Smooth muscle cell (in vitro differentiated cells): ENCODE results near the gene CLEC3B. TPM values are rescaled to one million over a fixed set of nuclear protein-coding genes. Genes with fewer than 3 reads are reported as not detected.

Source experiments
- DNase-seq: peaks from one replicate; lab custom pipeline; 2025; ENCODE audit not compliant: unreplicated experiment; lab: John Stamatoyannopoulos, UW
- H2AFZ ChIP-seq: fragments of 200-600 bp; sonication (generic); 2 replicates; pipeline ENCODE4 v1.6.0; 2016; ENCODE audit warnings: antibody characterized with exemption, low read depth, mild to moderate bottlenecking
- H3F3A ChIP-seq: fragments of 200-600 bp; sonication (generic); 2 replicates; pipeline ENCODE4 v1.6.0; 2017; ENCODE audit warnings: antibody characterized with exemption, low read depth
- H3K27ac ChIP-seq: fragments of 200-600 bp; sonication (generic); 2 replicates; pipeline ENCODE4 v1.5.1; 2016; ENCODE audit warnings: low read depth, mild to moderate bottlenecking
- H3K27me3 ChIP-seq: fragments of 200-600 bp; sonication (generic); 2 replicates; pipeline ENCODE4 v1.6.1; 2016; ENCODE audit warnings: low read depth, mild to moderate bottlenecking
- H3K36me3 ChIP-seq: fragments of 200-600 bp; sonication (generic); 2 replicates; pipeline ENCODE4 v1.5.1; 2016; ENCODE audit warnings: low read depth
- H3K4me1 ChIP-seq: fragments of 200-600 bp; sonication (generic); 2 replicates; pipeline ENCODE4 v1.5.1; 2016; ENCODE audit warnings: low read depth
- H3K4me2 ChIP-seq: fragments of 200-600 bp; sonication (generic); 2 replicates; pipeline ENCODE4 v1.6.0; 2016; ENCODE audit warnings: mild to moderate bottlenecking
- H3K4me3 ChIP-seq: fragments of 200-600 bp; sonication (generic); 2 replicates; pipeline ENCODE4 v1.5.1; 2016; ENCODE audit warnings: mild to moderate bottlenecking
- H3K79me2 ChIP-seq: fragments of 200-600 bp; sonication (generic); 2 replicates; pipeline ENCODE4 v1.6.0; 2016; ENCODE audit warnings: low read depth, mild to moderate bottlenecking
- H3K9ac ChIP-seq: fragments of 200-600 bp; sonication (generic); 2 replicates; pipeline ENCODE4 v1.6.0; 2016; ENCODE audit warnings: low read depth
- H3K9me3 ChIP-seq: fragments of 200-600 bp; sonication (generic); replicated peaks from 2 replicates; pipeline ENCODE4 v1.5.1; 2016; ENCODE audit warnings: low read depth
- H4K20me1 ChIP-seq: fragments of 200-600 bp; sonication (generic); 2 replicates; pipeline ENCODE4 v1.6.0; 2016; ENCODE audit warnings: low read depth
- CTCF ChIP-seq: fragments of 200-600 bp; sonication (generic); IDR thresholded peaks from 2 replicates; pipeline ENCODE4 v1.5.1; 2017; ENCODE audit warnings: borderline replicate concordance, mild to moderate bottlenecking, antibody characterized with exemption; ENCODE audit not compliant: insufficient read depth, poor library complexity, severe bottlenecking
- WGBS: methylation state at CpG from one replicate; pipeline ENCODE4 v1.1.7; 2016; ENCODE audit warnings: low lambda C conversion rate; 5-methylcytosine and 5-hydroxymethylcytosine counted together
- polyA plus RNA-seq: library from polyadenylated mRNA; unstranded; fragments of >200 nt; fragmentation: Nextera tagmentation; extraction: Ambion mirVana; gene quantifications from 2 replicates; pipeline ENCODE4 v1.2.1, GENCODE V29; 2016
- total RNA-seq: library from RNA; depleted of rRNA; stranded (reverse); fragments of >200 nt; gene quantifications from 2 replicates; pipeline ENCODE4 v1.2.3, GENCODE V29; 2014

CLEC3B gene
- total and polyA plus RNA-seq, 2 experiments from 2014 or later: not detected

DNA sequence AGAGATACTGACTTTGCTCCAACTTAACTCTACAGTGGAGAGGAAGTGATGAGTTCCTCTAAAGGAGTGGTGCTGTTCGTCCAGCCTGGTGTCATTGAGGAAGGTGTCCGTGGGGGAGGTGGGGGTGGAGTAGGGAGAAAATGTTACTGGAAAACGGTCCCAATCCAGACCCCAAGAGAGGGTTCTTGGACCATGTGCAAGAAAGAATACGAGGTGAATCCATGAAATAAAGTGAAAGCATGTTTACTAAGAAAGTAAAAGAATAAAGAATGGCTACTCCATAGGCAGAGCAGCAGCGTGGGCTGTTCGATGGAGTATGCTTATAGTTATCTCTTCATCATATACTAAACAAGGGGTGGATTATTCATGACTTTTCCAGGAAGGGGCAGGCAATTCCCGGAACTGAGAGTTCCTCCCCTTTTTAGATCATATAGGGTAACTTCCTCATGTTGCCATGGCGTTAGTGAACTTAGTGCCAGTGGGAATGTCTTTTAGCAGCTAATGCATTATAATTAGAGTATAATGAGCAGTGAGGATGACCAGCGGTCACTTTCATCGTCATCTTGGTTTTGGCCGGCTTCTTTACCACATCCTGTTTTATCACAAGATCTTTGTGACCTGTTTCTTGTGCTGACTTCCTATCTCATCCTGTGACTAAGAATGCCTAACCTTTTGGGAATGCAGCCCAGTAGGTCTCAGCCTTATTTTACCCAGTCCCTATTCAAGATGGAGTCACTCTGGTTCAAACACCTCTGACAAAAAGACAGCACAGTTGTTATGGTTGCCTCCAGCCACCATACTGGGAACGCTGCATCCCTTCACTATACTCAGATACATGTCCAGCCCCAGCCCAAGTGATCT lies 38.6 kb downstream of the CLEC3B start:
- WGBS: 58% methylated on average over 12 of the region's 12 CpGs
- H3K9ac ChIP-seq: no peak overlapping the region
- H3K27me3 ChIP-seq: no peaks in the 10 kb centered on the region
- H3K27ac ChIP-seq: peak overlapping the region; percentile 70
- no peaks in the 10 kb centered on the region for H3K79me2 ChIP-seq
- no peak overlapping the region for H3K4me3 ChIP-seq
- H2AFZ ChIP-seq: peak overlapping the region; percentile 65
- no peak for DNase-seq
- no peaks in the 10 kb centered on the region for H3F3A ChIP-seq
- no peaks in the 10 kb centered on the region for H4K20me1 ChIP-seq
- peak overlapping the region; percentile 43 for H3K4me2 ChIP-seq
- no peaks in the 10 kb centered on the region for H3K36me3 ChIP-seq
- H3K9me3 ChIP-seq: no peaks in the 10 kb centered on the region
- H3K4me1 ChIP-seq: peaks cover 15% of the 10 kb centered on the region
- TF ChIP-seq CTCF: no peak

- peak overlapping the region; percentile 70 for H3K27ac ChIP-seq
- H3F3A ChIP-seq: no peaks in the 10 kb centered on the region
- no peak overlapping the region for H3K9ac ChIP-seq
- H3K9me3 ChIP-seq: no peaks in the 10 kb centered on the region
- H2AFZ ChIP-seq: no peak overlapping the region
- no peaks in the 10 kb centered on the region for H3K79me2 ChIP-seq
- no peaks in the 10 kb centered on the region for H4K20me1 ChIP-seq
- H3K36me3 ChIP-seq: no peaks in the 10 kb centered on the region
- WGBS: 100% methylated on average over 1 of the region's 1 CpG
- no peak for DNase-seq
- peaks cover 10% of the 10 kb centered on the region for H3K4me1 ChIP-seq
- H3K4me2 ChIP-seq: no peak overlapping the region
- TF ChIP-seq CTCF: no peak
- H3K27me3 ChIP-seq: no peaks in the 10 kb centered on the region
- H3K4me3 ChIP-seq: no peak overlapping the region
These were observed 39.2 kb downstream of the CLEC3B start for GRCh38 chr3:45065373-45065720.

DNA sequence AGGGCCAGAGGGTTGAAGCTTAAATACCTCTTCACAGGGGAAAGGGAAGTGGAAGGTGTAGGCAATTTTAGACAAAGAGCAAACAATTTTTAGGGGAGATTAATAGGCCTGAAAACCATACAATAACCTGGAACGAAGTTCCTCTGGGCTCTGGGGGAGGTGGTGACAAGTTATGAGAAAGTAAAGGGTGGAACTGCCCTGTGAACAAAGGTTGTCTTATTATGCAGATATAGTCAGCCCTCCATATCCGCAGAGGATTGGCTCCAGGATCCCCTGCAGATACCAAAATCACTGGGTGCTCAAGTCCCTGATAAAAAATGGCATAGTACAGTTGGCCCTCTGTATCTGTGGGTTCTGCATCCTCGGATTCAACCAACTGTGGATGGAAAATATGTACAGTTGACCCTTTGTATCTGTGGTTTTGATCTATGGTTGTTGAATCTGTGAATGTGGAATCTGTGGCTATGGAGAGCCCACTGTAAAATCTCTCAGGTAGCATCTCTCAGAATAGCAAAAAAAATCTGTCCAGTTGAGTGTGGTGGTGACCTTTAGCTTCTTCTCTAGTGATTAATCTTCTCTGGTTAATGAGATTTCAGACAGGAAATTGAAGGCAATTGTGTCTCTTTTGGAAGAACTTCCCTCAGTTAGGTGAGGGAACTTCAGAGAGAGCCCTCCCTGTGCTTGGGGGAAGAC lies 40.2 kb downstream of the CLEC3B start:
- H3K27me3 ChIP-seq: no peaks in the 10 kb centered on the region
- H3K4me1 ChIP-seq: peaks cover 3% of the 10 kb centered on the region
- no peak overlapping the region for H3K9ac ChIP-seq
- TF ChIP-seq CTCF: no peak
- H3K9me3 ChIP-seq: no peaks in the 10 kb centered on the region
- H3K36me3 ChIP-seq: no peaks in the 10 kb centered on the region
- no peak overlapping the region for H2AFZ ChIP-seq
- no peak overlapping the region for H3K4me3 ChIP-seq
- WGBS: 73% methylated on average over 3 of the region's 3 CpGs
- no peaks in the 10 kb centered on the region for H4K20me1 ChIP-seq
- H3K4me2 ChIP-seq: no peak overlapping the region
- no peak for DNase-seq
- H3K79me2 ChIP-seq: no peaks in the 10 kb centered on the region
- no peaks in the 10 kb centered on the region for H3F3A ChIP-seq
- H3K27ac ChIP-seq: no peak overlapping the region
